ENCODE data around the gene PPP2R3B. TPM values are rescaled to one million over a fixed set of nuclear protein-coding genes. Genes with fewer than 3 reads are reported as not detected.

PPP2R3B gene
- total RNA-seq, 1 donor from 2014 or later, result 43.4 TPM

GRCh38 chrX:410296-410695 is 23.6 kb upstream of the PPP2R3B start:
- H3K4me1 ChIP-seq, result no peaks in the 10 kb centered on the region
- DNase-seq (ENCODE audit: low spot score in 2 of 2), result no peak
- H3K4me3 ChIP-seq, result no peak overlapping the region
- H3K27me3 ChIP-seq, result no peaks in the 10 kb centered on the region
- intact Hi-C loops (cut with DNase I), result no loop called here
- no peaks in the 10 kb centered on the region for H3K9me3 ChIP-seq
- no peak overlapping the region for H3K27ac ChIP-seq
- no peaks in the 10 kb centered on the region for H3K36me3 ChIP-seq
- no peak for TF ChIP-seq CTCF (IDR thresholded peaks at IDR 0.05)

- Histone ChIP-seq H3K4me3 (no peak overlapping the region), H3K4me1 (no peaks in the 10 kb centered on the region), H3K27me3 (no peaks in the 10 kb centered on the region), H3K9me3 (no peaks in the 10 kb centered on the region), H3K36me3 (no peaks in the 10 kb centered on the region), H3K27ac (no peak overlapping the region)
- TF ChIP-seq CTCF (IDR thresholded peaks at IDR 0.05), result no peak
- DNase-seq (ENCODE audit: low spot score in 2 of 2), result no peak
- intact Hi-C loops (cut with DNase I), result no loop called here
Observed at GRCh38 chrX:405149-405548, 18.4 kb upstream of the PPP2R3B start.

- no peaks in the 10 kb centered on the region for H3K36me3 ChIP-seq
- H3K4me3 ChIP-seq, result no peak overlapping the region
- intact Hi-C loops (cut with DNase I), result no loop called here
- H3K27me3 ChIP-seq, result no peaks in the 10 kb centered on the region
- H3K9me3 ChIP-seq, result no peaks in the 10 kb centered on the region
- no peak for TF ChIP-seq CTCF (IDR thresholded peaks at IDR 0.05)
- no peaks in the 10 kb centered on the region for H3K4me1 ChIP-seq
- DNase-seq (ENCODE audit: low spot score in 2 of 2), result no peak
- H3K27ac ChIP-seq, result no peak overlapping the region
Observed at GRCh38 chrX:404656-405055, 17.9 kb upstream of the PPP2R3B start.

GRCh38 chrX:402857-403256 is 16.1 kb upstream of the PPP2R3B start:
- H3K9me3 ChIP-seq, result no peaks in the 10 kb centered on the region
- H3K4me3 ChIP-seq, result no peak overlapping the region
- H3K4me1 ChIP-seq, result no peaks in the 10 kb centered on the region
- no peak for TF ChIP-seq CTCF (IDR thresholded peaks at IDR 0.05)
- no peaks in the 10 kb centered on the region for H3K36me3 ChIP-seq
- H3K27me3 ChIP-seq, result no peaks in the 10 kb centered on the region
- no peak overlapping the region for H3K27ac ChIP-seq
- DNase-seq (ENCODE audit: low spot score in 2 of 2), result no peak
- intact Hi-C loops (cut with DNase I), result no loop called here

- Histone ChIP-seq H3K4me3 (no peak overlapping the region), H3K27ac (no peak overlapping the region), H3K27me3 (no peaks in the 10 kb centered on the region), H3K4me1 (no peaks in the 10 kb centered on the region), H3K36me3 (no peaks in the 10 kb centered on the region), H3K9me3 (no peaks in the 10 kb centered on the region)
- intact Hi-C loops (cut with DNase I), result no loop called here
- TF ChIP-seq CTCF (IDR thresholded peaks at IDR 0.05), result no peak
- DNase-seq (ENCODE audit: low spot score in 2 of 2), result no peak
Observed at GRCh38 chrX:400258-400657, 13.6 kb upstream of the PPP2R3B start.

- intact Hi-C loops (cut with DNase I), result no loop called here
Observed at GRCh38 chrX:397575-397974, 10.9 kb upstream of the PPP2R3B start.

More at GRCh38 chrX:397575-397974, 10.9 kb upstream of the PPP2R3B start:
- Histone ChIP-seq H3K9me3 (no peaks in the 10 kb centered on the region), H3K36me3 (no peaks in the 10 kb centered on the region), H3K27me3 (no peaks in the 10 kb centered on the region), H3K27ac (no peak overlapping the region), H3K4me3 (no peak overlapping the region), H3K4me1 (no peaks in the 10 kb centered on the region)
- no peak for TF ChIP-seq CTCF (IDR thresholded peaks at IDR 0.05)
- DNase-seq (ENCODE audit: low spot score in 2 of 2), result no peak
